Activated effector memory CD4-positive, alpha-beta T cell treated with anti-CD3 and anti-CD28 coated beads, Interleukin-2, amount 50 U/mL, for 16 hours (primary cell): Measurements from ENCODE around the gene FOSL1.
A peak's percentile ranks its signal among the peaks of the same experiment; 100 is the strongest.

Experiments used
- DNase-seq: peaks from one replicate; pipeline ENCODE4 v3.0.0-alpha.2; 2020

FOSL1 gene

GRCh38 chr11:65919141-65919572 lies 19.0 kb upstream of the FOSL1 start, which contains the start of gene DRAP1:
DRAP1 (plus strand) TSS chr11:65919426; CDS start chr11:65919502, 76 bp downstream.
- DNase-seq: peak; percentile 99

GRCh38 chr11:65918211-65919140 lies 18.3 kb upstream of the FOSL1 start, which contains the start of gene C11orf68:
C11orf68 (minus strand) TSS chr11:65919062; CDS start chr11:65919031, 31 bp downstream.
- no peak for DNase-seq

- DNase-seq: no peak
Measured at GRCh38 chr11:65917434-65918210, 17.4 kb upstream of the FOSL1 start.

DNA sequence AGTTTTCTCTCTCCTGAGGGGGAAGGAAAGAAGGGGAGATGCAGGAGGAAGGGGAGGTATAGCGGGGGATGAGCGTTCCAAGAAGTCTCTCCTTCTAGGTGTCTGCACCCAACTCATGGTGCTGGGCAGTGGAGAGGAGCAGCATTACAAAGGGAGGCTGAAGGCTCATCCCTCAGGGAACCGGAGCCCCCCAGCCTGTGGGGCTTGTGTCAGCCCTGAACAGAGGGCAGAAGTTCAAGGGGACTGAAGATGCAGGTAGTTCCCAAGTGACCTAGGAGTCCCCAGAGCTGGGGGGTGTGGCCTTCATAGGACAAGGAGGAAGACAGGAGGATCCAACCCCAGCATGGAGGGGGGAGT lies 16.9 kb upstream of the FOSL1 start:
- DNase-seq: no peak

DNA sequence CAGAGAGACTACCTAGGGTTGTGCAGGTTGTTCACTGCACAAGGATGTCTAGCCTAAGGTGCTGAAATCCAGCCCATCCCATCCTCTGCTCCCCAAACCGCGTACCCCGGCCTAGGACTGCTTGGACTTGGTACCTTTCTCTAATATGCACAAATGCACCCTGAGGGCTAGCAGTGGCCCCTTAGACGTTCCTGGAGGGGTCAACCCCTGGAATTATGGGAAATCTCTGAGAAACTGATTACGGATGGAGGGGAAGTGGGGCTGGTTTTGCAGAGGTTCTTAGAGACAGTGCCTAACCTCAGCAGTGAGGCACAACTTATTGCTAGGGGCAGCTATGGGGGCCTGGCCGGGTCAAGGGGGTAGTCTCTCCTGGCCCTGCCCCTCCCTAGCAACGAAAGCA lies 16.2 kb upstream of the FOSL1 start:
- no peak for DNase-seq

- DNase-seq: no peak
Measured at GRCh38 chr11:65915821-65916251, 15.6 kb upstream of the FOSL1 start.

DNA sequence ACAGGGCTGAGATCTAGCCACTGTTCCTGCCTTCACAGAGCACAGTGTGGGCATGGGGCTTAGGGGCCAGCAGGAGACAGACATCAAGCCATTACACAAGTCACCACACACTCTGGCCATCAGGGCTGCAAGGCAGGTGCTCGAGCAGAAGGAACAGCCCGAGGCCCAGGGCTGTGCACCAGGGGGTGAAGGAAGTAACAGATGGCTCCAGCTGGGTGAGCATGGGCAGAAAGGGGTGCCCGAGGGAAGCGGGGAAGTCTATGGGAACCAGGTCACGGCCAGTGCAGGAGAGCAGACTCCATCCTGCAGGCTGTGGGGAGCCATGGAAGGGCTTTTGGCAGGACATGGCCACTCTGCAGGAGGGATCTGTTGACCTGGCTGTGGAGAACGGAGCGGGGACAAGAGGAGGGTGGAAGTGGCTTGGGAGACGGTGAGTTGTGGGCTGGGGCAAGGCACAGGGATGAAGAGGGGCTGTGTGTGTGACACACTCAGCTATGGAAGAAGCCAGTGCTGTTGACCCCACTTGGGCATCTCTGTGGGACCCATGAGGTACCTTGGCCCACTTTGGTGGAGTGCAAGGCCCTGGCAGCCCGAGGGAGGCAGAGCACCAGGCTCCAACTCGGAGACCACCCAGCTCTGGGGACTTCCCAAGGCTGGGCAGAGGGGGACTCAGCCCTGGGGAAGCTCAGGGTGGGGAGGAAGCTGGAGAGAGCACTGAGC lies 15.1 kb upstream of the FOSL1 start:
- no peak for DNase-seq

- DNase-seq: no peak
Measured at GRCh38 chr11:65912845-65913244, 12.7 kb upstream of the FOSL1 start.

- DNase-seq: no peak
Measured at GRCh38 chr11:65911682-65912568, 11.7 kb upstream of the FOSL1 start.

- no peak for DNase-seq
Measured at GRCh38 chr11:65907878-65908277, 7.7 kb upstream of the FOSL1 start.

DNA sequence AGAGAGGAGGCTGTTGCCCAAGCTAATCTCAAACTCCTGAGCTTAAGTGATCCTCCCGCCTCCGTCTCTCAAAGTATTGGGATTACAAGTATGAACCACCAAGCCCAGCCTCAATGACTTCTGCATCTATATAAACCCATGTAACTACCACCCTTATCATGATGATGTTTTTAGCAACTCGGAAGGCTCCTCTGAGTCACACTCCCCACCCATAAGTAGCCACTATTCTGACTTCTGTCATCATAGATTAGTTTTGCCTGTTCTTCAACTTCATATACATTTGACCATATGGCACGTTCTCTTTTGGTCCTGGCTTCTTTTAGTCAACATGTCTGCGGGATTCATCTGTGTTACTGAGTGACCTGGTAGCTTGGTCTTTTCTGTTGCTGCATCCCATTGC lies 6.4 kb upstream of the FOSL1 start:
- DNase-seq: no peak

- DNase-seq: no peak
Measured at GRCh38 chr11:65903715-65904114, 3.5 kb upstream of the FOSL1 start.

GRCh38 chr11:65903068-65903481 lies 2.9 kb upstream of the FOSL1 start:
- DNase-seq: no peak

GRCh38 chr11:65900899-65901180 lies 652 bp upstream of the FOSL1 start:
- DNase-seq: no peak

GRCh38 chr11:65899356-65900124 lies 648 bp downstream of the FOSL1 start:
- peak; percentile 90 for DNase-seq

DNA sequence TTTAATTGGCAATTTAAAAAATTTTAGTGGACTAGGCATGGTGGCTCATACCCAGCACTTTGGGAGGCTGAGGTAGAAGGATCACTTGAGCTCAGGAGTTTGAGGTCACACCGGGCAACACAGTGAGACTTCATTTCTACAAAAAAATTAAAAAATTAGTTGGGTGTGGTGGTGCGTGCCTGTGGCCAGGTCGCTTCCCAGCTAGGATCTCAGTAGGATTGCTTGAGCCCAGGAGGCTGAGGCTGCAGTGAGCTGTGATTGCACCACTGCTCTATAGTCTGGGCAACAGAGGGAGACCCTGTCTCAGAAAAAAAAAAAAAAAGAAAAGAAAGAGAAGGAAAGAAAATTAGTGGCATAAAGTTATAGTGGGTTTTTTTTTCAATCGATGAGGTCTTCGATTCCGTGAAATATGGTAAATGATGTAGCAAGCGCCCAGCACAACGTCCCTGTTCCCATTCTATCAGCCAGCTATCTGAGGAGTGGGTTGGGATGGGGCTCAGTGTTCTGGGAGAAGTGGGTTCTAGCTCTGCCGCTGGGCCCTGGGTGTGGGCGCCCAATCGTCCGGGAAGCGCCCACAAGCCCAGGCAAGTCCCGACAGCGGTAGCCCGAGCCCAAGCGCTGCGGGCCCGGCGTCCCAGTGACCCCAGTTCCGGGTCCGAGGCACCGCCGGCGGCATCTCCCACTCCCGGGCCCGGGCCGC lies 1.4 kb downstream of the FOSL1 start:
- DNase-seq: no peak

DNA sequence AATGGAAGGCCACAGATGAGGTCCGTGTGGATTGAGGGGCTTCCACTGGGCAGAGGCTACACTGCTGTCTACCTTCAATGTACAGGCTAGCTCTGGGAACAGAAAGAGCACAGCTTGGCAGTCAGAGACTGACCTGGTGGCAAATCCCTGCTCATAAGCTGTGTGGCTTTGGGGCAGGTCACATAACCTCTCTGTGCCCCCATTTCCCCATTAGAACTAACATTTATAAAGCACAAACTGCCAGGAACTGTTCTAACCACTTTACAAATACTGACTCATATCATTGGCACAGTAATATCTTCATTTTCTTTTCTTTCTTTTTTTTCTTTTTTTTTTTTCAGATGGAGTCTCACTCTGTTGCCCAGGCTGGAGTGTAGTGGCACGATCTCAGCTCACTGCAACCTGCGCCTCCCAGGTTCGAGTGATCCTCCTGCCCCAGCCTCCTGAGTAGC lies 3.1 kb downstream of the FOSL1 start:
- no peak for DNase-seq

GRCh38 chr11:65896034-65896999 lies 3.9 kb downstream of the FOSL1 start:
- DNase-seq: no peak

DNA sequence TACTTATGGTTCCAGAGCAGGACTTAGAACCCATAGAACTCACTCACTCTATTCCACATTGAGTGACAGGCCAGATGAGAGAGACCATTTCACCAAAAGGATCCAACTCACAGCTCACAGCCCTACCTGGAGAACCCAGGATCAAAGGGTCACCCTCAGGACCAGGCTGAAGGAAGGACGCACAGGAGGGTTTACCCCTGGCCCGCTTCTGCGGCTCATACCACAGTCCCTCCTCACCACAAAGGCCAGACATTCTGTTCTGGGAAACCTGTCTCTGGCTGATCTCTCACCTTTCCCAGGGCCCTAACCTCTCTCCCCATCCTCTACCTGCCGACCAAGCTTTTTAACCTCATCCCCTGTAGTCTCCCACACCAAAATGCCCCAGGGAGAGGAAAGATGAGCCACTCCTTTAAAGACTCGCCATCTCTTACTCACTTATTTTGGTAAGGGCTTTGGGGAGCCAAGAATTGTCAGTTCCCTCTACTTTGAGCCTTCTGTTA lies 4.7 kb downstream of the FOSL1 start:
- DNase-seq: no peak
